H9 (cell line): ENCODE measurements around the gene SPTBN1. TPM values are rescaled to one million over a fixed set of nuclear protein-coding genes. Genes with fewer than 3 reads are reported as not detected.

Experiments
- DNase-seq: peaks from one replicate; pipeline ENCODE4 v3.0.0-alpha.2; 2017
- H2AFZ ChIP-seq: one replicate; pipeline ENCODE4 v1.6.1; 2013; ENCODE audit warnings: mild to moderate bottlenecking, low read length, control low read depth, moderate library complexity
- H2AK5ac ChIP-seq: 2 replicates; pipeline ENCODE4 v1.6.1; 2013; ENCODE audit warnings: low read length, control low read depth, mixed read lengths; ENCODE audit not compliant: insufficient read length
- H2BK120ac ChIP-seq: one replicate; pipeline ENCODE4 v1.6.1; 2013; ENCODE audit warnings: low read depth, mild to moderate bottlenecking, low read length, control low read depth, inconsistent platforms; ENCODE audit not compliant: poor library complexity, severe bottlenecking
- H2BK12ac ChIP-seq: 2 replicates; pipeline ENCODE4 v1.6.1; 2013; ENCODE audit warnings: low read length, control low read depth, mixed read lengths, low read depth; ENCODE audit not compliant: insufficient read length
- H2BK15ac ChIP-seq: 2 replicates; pipeline ENCODE4 v1.6.1; 2013; ENCODE audit warnings: low read depth, low read length, control low read depth
- H2BK20ac ChIP-seq: one replicate; pipeline ENCODE4 v1.6.1; 2013; ENCODE audit warnings: low read depth, mild to moderate bottlenecking, low read length, control low read depth, inconsistent platforms; ENCODE audit not compliant: poor library complexity, severe bottlenecking
- H2BK5ac ChIP-seq: 2 replicates; pipeline ENCODE4 v1.6.1; 2013; ENCODE audit warnings: low read length, control low read depth, mixed read lengths; ENCODE audit not compliant: insufficient read length
- H3K14ac ChIP-seq: 2 replicates; pipeline ENCODE4 v1.6.1; 2013; ENCODE audit warnings: low read length, control low read depth; ENCODE audit not compliant: insufficient read depth
- H3K18ac ChIP-seq: 2 replicates; pipeline ENCODE4 v1.6.1; 2013; ENCODE audit warnings: low read depth, mild to moderate bottlenecking, mixed read lengths, low read length, control low read depth; ENCODE audit not compliant: insufficient read length
- H3K23ac ChIP-seq: 2 replicates; pipeline ENCODE4 v1.6.1; 2013; ENCODE audit warnings: low read length, control low read depth, mixed read lengths, low read depth; ENCODE audit not compliant: insufficient read length
- H3K23me2 ChIP-seq: 2 replicates; pipeline ENCODE4 v1.6.1; 2013; ENCODE audit warnings: low read depth, mild to moderate bottlenecking, mixed read lengths, low read length, control low read depth; ENCODE audit not compliant: insufficient read length, poor library complexity, severe bottlenecking
- H3K27ac ChIP-seq: 2 replicates; pipeline ENCODE4 v1.5.1; 2013; ENCODE audit warnings: low read length, control low read depth, mixed read lengths, low read depth; ENCODE audit not compliant: insufficient read length
- H3K27me3 ChIP-seq: 2 replicates; pipeline ENCODE4 v1.6.1; 2013; ENCODE audit warnings: low read length, control low read depth, inconsistent platforms; ENCODE audit not compliant: insufficient read depth
- H3K4ac ChIP-seq: 2 replicates; pipeline ENCODE4 v1.6.1; 2013; ENCODE audit warnings: low read depth, mild to moderate bottlenecking, control low read depth, inconsistent platforms, low read length, moderate library complexity
- H3K4me1 ChIP-seq: 2 replicates; pipeline ENCODE4 v1.6.1; 2013; ENCODE audit warnings: low read length, control low read depth, inconsistent platforms; ENCODE audit not compliant: insufficient read depth
- H3K4me2 ChIP-seq: 2 replicates; pipeline ENCODE4 v1.6.1; 2013; ENCODE audit warnings: low read length, control low read depth, mixed read lengths; ENCODE audit not compliant: insufficient read length, insufficient read depth
- H3K56ac ChIP-seq: 2 replicates; pipeline ENCODE4 v1.6.1; 2013; ENCODE audit warnings: low read depth, mild to moderate bottlenecking, mixed read lengths, low read length, control low read depth; ENCODE audit not compliant: insufficient read length
- H3K79me1 ChIP-seq: 2 replicates; pipeline ENCODE4 v1.6.1; 2013; ENCODE audit warnings: low read depth, mild to moderate bottlenecking, moderate library complexity, low read length, control low read depth, inconsistent platforms; ENCODE audit not compliant: insufficient read depth, poor library complexity, severe bottlenecking
- H3K79me2 ChIP-seq: 2 replicates; pipeline ENCODE4 v1.6.1; 2013; ENCODE audit warnings: low read length, control low read depth, inconsistent platforms; ENCODE audit not compliant: insufficient read depth
- H3K9ac ChIP-seq: 2 replicates; pipeline ENCODE4 v1.6.1; 2013; ENCODE audit warnings: low read length, control low read depth, mixed read lengths; ENCODE audit not compliant: insufficient read length; ENCODE audit errors: extremely low read depth
- H3K9me3 ChIP-seq: one replicate; pipeline ENCODE4 v1.6.1; 2013; ENCODE audit warnings: low read depth, low read length, inconsistent platforms; ENCODE audit not compliant: control insufficient read depth
- H3T11ph ChIP-seq: one replicate; pipeline ENCODE4 v1.6.1; 2013; ENCODE audit warnings: mild to moderate bottlenecking, low read length, control low read depth, inconsistent platforms
- H4K20me1 ChIP-seq: one replicate; pipeline ENCODE4 v1.6.1; 2013; ENCODE audit not compliant: control insufficient read depth, insufficient read length, insufficient read depth
- H4K5ac ChIP-seq: 2 replicates; pipeline ENCODE4 v1.6.1; 2013; ENCODE audit warnings: low read depth, mild to moderate bottlenecking, mixed read lengths, low read length, control low read depth; ENCODE audit not compliant: insufficient read length
- H4K8ac ChIP-seq: replicated peaks from 2 replicates; pipeline ENCODE4 v1.6.1; 2013; ENCODE audit warnings: low read length, control low read depth, mixed read lengths, low read depth; ENCODE audit not compliant: insufficient read length
- H4K91ac ChIP-seq: 2 replicates; pipeline ENCODE4 v1.6.1; 2013; ENCODE audit warnings: low read depth, mild to moderate bottlenecking, moderate library complexity, mixed read lengths, low read length, control low read depth; ENCODE audit not compliant: insufficient read length
- H3K27ac Mint-ChIP-seq, 3 experiments: 2 replicates in 2 of 3; 3 replicates in 1 of 3; pipeline ENCODE4 v1.8.0; 2020 to 2021; ENCODE audit warnings: mixed read lengths in 3 of 3, mild to moderate bottlenecking in 1 of 3, moderate library complexity in 1 of 3
- H3K27me3 Mint-ChIP-seq: 2 replicates; pipeline ENCODE4 v1.8.0; 2021; ENCODE audit warnings: low read depth, mild to moderate bottlenecking, moderate library complexity, mixed read lengths
- H3K36me3 Mint-ChIP-seq, 3 experiments: 2 replicates in 2 of 3; 3 replicates in 1 of 3; pipeline ENCODE4 v1.8.0; 2020 to 2021; ENCODE audit warnings: low read depth in 3 of 3, mixed read lengths in 3 of 3; ENCODE audit not compliant: insufficient read depth in 1 of 3
- H3K4me1 Mint-ChIP-seq, 2 experiments: 2 replicates each; pipeline ENCODE4 v1.8.0; 2020; ENCODE audit warnings: mixed read lengths in 2 of 2
- H3K4me3 Mint-ChIP-seq, 2 experiments: 2 replicates in 1 of 2; 3 replicates in 1 of 2; pipeline ENCODE4 v1.8.0; 2020 to 2021; ENCODE audit warnings: mild to moderate bottlenecking in 2 of 2, mixed read lengths in 2 of 2, moderate library complexity in 1 of 2
- H3K9me3 Mint-ChIP-seq, 2 experiments: 2 replicates in 1 of 2; 3 replicates in 1 of 2; pipeline ENCODE4 v1.8.0; 2020; ENCODE audit warnings: mild to moderate bottlenecking in 2 of 2, mixed read lengths in 2 of 2, moderate library complexity in 1 of 2
- WGBS: extraction: QIAGEN DNeasy Blood & Tissue Kit; methylation state at CpG from one replicate; pipeline ENCODE4 v1.1.7; 2013; ENCODE audit warnings: missing lambda C conversion rate, low lambda C conversion rate, mixed read lengths; ENCODE audit not compliant: insufficient read length; ENCODE audit errors: extremely low coverage; 5-methylcytosine and 5-hydroxymethylcytosine counted together
- total RNA-seq: library from RNA; stranded (reverse); gene quantifications from 2 replicates; pipeline ENCODE4 v1.2.1, GENCODE V29; 2021
- TF ChIP-seq, protein P1 (sequence below): fragments of 200-600 bp; sonication (generic); conservative IDR thresholded peaks from 3 replicates; pipeline ENCODE4 v1.8.0; 2021; ENCODE audit warnings: antibody characterized with exemption, mild to moderate bottlenecking

Gene SPTBN1
- total RNA-seq, 1 experiment from 2014 or later: 164 TPM

GRCh38 chr2:54497763-54498680 is 41.9 kb downstream of the SPTBN1 start:
- no peaks in the 10 kb centered on the region for H3K79me2 ChIP-seq

More at GRCh38 chr2:54497763-54498680, 41.9 kb downstream of the SPTBN1 start:
- no peak overlapping the region for H3K14ac ChIP-seq
- Mint-ChIP-seq H3K27me3 (no peaks in the 10 kb centered on the region), H3K36me3 (no peaks in the 10 kb centered on the region; a peak in 1 of 7 replicates), H3K4me3 (peak overlapping the region in 1 of 2 experiments; percentile 47; a peak in 2 of 5 replicates), H3K27ac (peak overlapping the region in 2 of 3 experiments; percentile 66 to 96; a peak in 4 of 7 replicates), H3K9me3 (no peaks in the 10 kb centered on the region), H3K4me1 (peaks cover 24 to 33% of the 10 kb centered on the region in 2 experiments)
- peaks cover 3% of the 10 kb centered on the region; the same call in 1 of the 2 replicates for H3K4me1 ChIP-seq
- TF ChIP-seq, protein P1, sequence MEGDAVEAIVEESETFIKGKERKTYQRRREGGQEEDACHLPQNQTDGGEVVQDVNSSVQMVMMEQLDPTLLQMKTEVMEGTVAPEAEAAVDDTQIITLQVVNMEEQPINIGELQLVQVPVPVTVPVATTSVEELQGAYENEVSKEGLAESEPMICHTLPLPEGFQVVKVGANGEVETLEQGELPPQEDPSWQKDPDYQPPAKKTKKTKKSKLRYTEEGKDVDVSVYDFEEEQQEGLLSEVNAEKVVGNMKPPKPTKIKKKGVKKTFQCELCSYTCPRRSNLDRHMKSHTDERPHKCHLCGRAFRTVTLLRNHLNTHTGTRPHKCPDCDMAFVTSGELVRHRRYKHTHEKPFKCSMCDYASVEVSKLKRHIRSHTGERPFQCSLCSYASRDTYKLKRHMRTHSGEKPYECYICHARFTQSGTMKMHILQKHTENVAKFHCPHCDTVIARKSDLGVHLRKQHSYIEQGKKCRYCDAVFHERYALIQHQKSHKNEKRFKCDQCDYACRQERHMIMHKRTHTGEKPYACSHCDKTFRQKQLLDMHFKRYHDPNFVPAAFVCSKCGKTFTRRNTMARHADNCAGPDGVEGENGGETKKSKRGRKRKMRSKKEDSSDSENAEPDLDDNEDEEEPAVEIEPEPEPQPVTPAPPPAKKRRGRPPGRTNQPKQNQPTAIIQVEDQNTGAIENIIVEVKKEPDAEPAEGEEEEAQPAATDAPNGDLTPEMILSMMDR: peak; percentile 62
- H3K27me3 ChIP-seq: no peaks in the 10 kb centered on the region
- no peak overlapping the region for H2BK120ac ChIP-seq
- H3K4me2 ChIP-seq: peak overlapping the region; percentile 18
- H3K4ac ChIP-seq: no peak overlapping the region
- H3K18ac ChIP-seq: no peak overlapping the region
- peak overlapping the region; percentile 25 for H3K27ac ChIP-seq
- no peak overlapping the region for H2BK15ac ChIP-seq
- no peak overlapping the region for H3T11ph ChIP-seq
- H2BK20ac ChIP-seq: no peak overlapping the region
- no CpG with 5 or more reads among the region's 8 CpGs for WGBS
- H2AFZ ChIP-seq: no peak overlapping the region
- no peaks in the 10 kb centered on the region for H4K20me1 ChIP-seq
- no peak overlapping the region for H3K23ac ChIP-seq
- H3K23me2 ChIP-seq: no peaks in the 10 kb centered on the region
- no peak overlapping the region for H4K91ac ChIP-seq
- no peak overlapping the region for H3K9ac ChIP-seq
- H2AK5ac ChIP-seq: no peak overlapping the region
- no peak overlapping the region for H4K5ac ChIP-seq
- no peaks in the 10 kb centered on the region for H3K79me1 ChIP-seq
- H2BK12ac ChIP-seq: no peak overlapping the region
- DNase-seq: peak; percentile 51
- no peaks in the 10 kb centered on the region for H3K9me3 ChIP-seq
- no peak overlapping the region for H2BK5ac ChIP-seq
- H4K8ac ChIP-seq: no peak overlapping the region
- no peak overlapping the region for H3K56ac ChIP-seq
